Measurements from ENCODE around the gene VDR. TPM values are rescaled to one million over a fixed set of nuclear protein-coding genes. Genes with fewer than 3 reads are reported as not detected.

Gene VDR
- total and polyA plus RNA-seq, 2 experiments from 2014 or later, result not detected

- Histone ChIP-seq H3K36me3 (no peaks in the 10 kb centered on the region), H3K4me1 (ENCODE audit: low read depth) (no peaks in the 10 kb centered on the region), H3K9me3 (ENCODE audit: low read depth) (no peaks in the 10 kb centered on the region), H3K4me3 (no peak overlapping the region), H3K27me3 (peaks cover 28% of the 10 kb centered on the region), H3K27ac (no peak overlapping the region)
- no peak for TF ChIP-seq CTCF (IDR thresholded peaks at IDR 0.05; ENCODE audit: low read depth, low read length)
- DNase-seq (ENCODE audit: low read depth in 1 of 2, low spot score in 1 of 2), result no peak
These were observed 17.1 kb upstream of the VDR start for GRCh38 chr12:47921907-47922306.

- H3K4me3 ChIP-seq, result no peak overlapping the region
- H3K4me1 ChIP-seq (ENCODE audit: low read depth), result no peaks in the 10 kb centered on the region
- no peak for DNase-seq (ENCODE audit: low read depth in 1 of 2, low spot score in 1 of 2)
- no peak overlapping the region for H3K27ac ChIP-seq
- no peaks in the 10 kb centered on the region for H3K36me3 ChIP-seq
- H3K27me3 ChIP-seq, result peaks cover 19% of the 10 kb centered on the region
- TF ChIP-seq CTCF (IDR thresholded peaks at IDR 0.05; ENCODE audit: low read depth, low read length), result no peak
- no peaks in the 10 kb centered on the region for H3K9me3 ChIP-seq (ENCODE audit: low read depth)
These were observed 16.1 kb upstream of the VDR start for GRCh38 chr12:47920913-47921312.

- H3K9me3 ChIP-seq (ENCODE audit: low read depth), result no peaks in the 10 kb centered on the region
- H3K4me3 ChIP-seq, result no peak overlapping the region
- no peaks in the 10 kb centered on the region for H3K4me1 ChIP-seq (ENCODE audit: low read depth)
- H3K27ac ChIP-seq, result no peak overlapping the region
- peaks cover 14% of the 10 kb centered on the region for H3K27me3 ChIP-seq
- no peaks in the 10 kb centered on the region for H3K36me3 ChIP-seq
- DNase-seq (ENCODE audit: low read depth in 1 of 2, low spot score in 1 of 2), result no peak
- TF ChIP-seq CTCF (IDR thresholded peaks at IDR 0.05; ENCODE audit: low read depth, low read length), result no peak
These were observed 8.3 kb upstream of the VDR start for GRCh38 chr12:47913081-47913480.

DNA sequence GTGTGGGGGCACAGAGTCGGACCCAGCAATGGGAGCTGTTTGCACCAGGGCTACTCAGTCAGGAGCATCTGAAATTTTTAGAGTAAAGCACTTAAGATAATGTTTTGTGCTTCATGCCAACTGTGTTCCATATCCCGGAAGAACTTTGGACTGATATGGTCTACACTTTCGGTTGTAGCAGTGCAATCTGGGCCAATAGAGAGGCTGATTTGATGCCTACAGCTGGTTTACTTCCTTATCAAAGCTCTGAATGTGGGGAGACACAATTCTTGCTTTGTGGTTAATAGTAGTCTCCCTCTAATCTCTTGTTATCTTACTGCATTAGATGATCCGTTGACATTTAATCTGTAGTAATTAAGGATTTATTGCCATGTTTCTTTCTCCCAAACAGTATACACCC is 7.8 kb upstream of the VDR start:
- H3K4me1 ChIP-seq (ENCODE audit: low read depth), result no peaks in the 10 kb centered on the region
- no peak overlapping the region for H3K27ac ChIP-seq
- H3K9me3 ChIP-seq (ENCODE audit: low read depth), result no peaks in the 10 kb centered on the region
- H3K36me3 ChIP-seq, result no peaks in the 10 kb centered on the region
- TF ChIP-seq CTCF (IDR thresholded peaks at IDR 0.05; ENCODE audit: low read depth, low read length), result no peak
- peaks cover 18% of the 10 kb centered on the region for H3K27me3 ChIP-seq
- peak in 1 of 2 donors; percentile 22 for DNase-seq (ENCODE audit: low read depth in 1 of 2, low spot score in 1 of 2)
- no peak overlapping the region for H3K4me3 ChIP-seq

DNA sequence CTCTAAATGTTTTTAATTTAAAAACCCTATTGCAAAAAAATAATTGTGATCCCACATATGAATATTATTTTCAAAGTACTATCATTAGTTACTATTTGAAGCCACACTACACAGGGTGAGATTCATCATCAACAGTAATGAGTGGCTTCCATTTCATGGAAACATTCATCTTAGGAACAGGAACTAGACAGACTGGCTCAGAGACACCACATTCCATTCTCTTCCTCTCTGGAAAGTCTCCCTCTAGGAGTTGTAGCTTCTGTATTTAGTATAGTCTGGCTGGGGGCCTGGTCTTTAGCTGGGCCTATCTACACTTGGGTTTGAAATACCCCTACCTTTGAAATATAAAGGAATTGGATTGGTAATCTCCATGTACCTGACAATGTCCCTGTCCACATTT is 6.2 kb upstream of the VDR start:
- Histone ChIP-seq H3K9me3 (ENCODE audit: low read depth) (no peaks in the 10 kb centered on the region), H3K36me3 (no peaks in the 10 kb centered on the region), H3K27ac (no peak overlapping the region), H3K4me3 (no peak overlapping the region), H3K27me3 (peaks cover 30% of the 10 kb centered on the region), H3K4me1 (ENCODE audit: low read depth) (no peaks in the 10 kb centered on the region)
- DNase-seq (ENCODE audit: low read depth in 1 of 2, low spot score in 1 of 2), result no peak
- no peak for TF ChIP-seq CTCF (IDR thresholded peaks at IDR 0.05; ENCODE audit: low read depth, low read length)

DNA sequence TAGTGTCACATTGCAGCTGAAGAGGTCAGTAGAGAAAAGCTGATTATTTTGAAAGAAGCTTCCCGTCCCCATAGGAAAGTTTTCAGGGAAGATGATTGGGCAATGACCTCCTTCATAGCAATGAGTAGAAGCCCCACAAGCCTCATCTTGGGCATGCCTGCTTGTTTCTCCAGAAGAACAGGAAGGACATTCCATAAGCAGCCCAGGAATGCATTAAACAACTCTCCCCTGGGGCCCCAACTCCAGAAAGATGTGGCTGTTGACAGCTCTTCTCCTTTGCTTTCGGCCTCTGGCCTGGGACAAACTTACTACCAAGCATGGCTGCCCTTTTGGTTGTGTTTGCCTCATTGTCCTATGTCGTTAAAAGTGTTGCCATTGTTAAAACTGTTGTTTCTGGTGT is 5.7 kb upstream of the VDR start:
- Histone ChIP-seq H3K4me1 (ENCODE audit: low read depth) (no peaks in the 10 kb centered on the region), H3K9me3 (ENCODE audit: low read depth) (no peaks in the 10 kb centered on the region), H3K27ac (no peak overlapping the region), H3K27me3 (peaks cover 35% of the 10 kb centered on the region), H3K4me3 (no peak overlapping the region), H3K36me3 (no peaks in the 10 kb centered on the region)
- TF ChIP-seq CTCF (IDR thresholded peaks at IDR 0.05; ENCODE audit: low read depth, low read length), result no peak
- DNase-seq (ENCODE audit: low read depth in 1 of 2, low spot score in 1 of 2), result peak in 1 of 2 donors; percentile 83
